ENCODE results near the gene SLC5A3. TPM values are rescaled to one million over a fixed set of nuclear protein-coding genes. Genes with fewer than 3 reads are reported as not detected.

SLC5A3 gene
- total RNA-seq, 2 experiments from 2014 or later = 21.1 to 21.9 TPM

DNA sequence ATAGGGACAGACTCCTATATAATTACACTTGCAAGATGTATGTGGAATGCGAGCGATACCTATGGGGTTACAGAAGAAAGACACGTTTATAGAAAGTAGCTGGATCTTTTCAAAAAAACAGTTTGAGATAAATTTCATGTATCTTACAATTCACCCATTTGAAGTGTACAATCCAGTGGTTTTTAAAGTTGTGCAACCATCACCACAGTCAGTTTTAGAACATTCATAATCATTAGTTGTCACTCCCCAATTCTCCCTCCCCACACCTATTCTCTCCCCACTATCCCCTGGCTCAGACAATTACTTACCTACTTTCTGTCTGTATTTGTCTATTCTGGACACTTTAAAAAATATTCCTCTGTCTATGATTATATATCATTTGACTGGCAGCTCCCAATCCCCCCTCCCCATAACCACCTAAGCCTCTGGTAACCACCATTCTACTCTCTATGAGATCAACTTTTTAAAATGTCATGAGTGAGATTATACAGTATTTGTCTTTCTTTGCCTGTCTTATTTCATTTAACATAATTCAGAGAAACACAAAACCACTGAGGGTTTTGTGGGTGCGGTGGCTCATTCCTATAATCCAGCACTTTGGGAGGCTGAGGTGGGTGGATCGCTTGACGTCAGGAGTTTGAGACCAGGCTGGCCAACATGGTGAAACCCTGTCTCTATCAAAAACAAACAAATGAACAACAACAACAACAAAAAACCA, 39.1 kb downstream of the SLC5A3 start:
- no peak for ATAC-seq
- Mint-ChIP-seq H3K27me3 (no peaks in the 10 kb centered on the region), H3K4me1 (ENCODE audit: low read depth) (peaks cover 55% of the 10 kb centered on the region), H3K4me3 (no peak overlapping the region), H3K9me3 (no peaks in the 10 kb centered on the region), H3K36me3 (ENCODE audit: low read depth) (peaks cover 61% of the 10 kb centered on the region), H3K27ac (no peak overlapping the region)
- DNase-seq = no peak
- ChIA-PET CTCF (interaction anchor here (0.8 to 1.6 kb wide), 3 partner anchors 17 to 89 kb away, joined by 3 to 4 read pairs (median 4); no protein-coding TSS in a partner anchor), POLR2A (no interaction called here)
- intact Hi-C loops (cut with micrococcal nuclease) = no loop called here
- TF ChIP-seq, protein P1, sequence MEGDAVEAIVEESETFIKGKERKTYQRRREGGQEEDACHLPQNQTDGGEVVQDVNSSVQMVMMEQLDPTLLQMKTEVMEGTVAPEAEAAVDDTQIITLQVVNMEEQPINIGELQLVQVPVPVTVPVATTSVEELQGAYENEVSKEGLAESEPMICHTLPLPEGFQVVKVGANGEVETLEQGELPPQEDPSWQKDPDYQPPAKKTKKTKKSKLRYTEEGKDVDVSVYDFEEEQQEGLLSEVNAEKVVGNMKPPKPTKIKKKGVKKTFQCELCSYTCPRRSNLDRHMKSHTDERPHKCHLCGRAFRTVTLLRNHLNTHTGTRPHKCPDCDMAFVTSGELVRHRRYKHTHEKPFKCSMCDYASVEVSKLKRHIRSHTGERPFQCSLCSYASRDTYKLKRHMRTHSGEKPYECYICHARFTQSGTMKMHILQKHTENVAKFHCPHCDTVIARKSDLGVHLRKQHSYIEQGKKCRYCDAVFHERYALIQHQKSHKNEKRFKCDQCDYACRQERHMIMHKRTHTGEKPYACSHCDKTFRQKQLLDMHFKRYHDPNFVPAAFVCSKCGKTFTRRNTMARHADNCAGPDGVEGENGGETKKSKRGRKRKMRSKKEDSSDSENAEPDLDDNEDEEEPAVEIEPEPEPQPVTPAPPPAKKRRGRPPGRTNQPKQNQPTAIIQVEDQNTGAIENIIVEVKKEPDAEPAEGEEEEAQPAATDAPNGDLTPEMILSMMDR (IDR thresholded peaks at IDR 0.05) = no peak

DNA sequence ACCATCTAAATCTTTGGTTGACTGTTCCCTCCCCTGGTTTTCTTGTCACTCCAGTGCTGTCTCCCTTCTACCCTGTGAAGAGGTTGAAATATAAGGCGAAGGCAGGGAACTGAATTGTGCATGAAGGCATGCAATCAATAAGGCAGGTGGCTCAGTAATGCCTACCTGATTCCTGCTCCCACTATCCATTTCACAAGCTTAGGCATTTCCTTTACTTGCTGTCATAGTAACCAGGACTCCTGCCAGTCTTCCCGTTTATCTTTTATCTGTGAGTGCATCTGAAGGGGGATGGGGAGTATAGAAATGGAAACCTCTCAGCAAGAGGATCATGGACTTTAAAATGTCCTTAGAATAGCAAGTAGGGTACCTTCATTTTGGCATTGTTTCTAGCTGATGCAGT, 40.5 kb downstream of the SLC5A3 start:
- intact Hi-C loops (cut with micrococcal nuclease) = no loop called here
- H3K27ac Mint-ChIP-seq = no peak overlapping the region
- ChIA-PET POLR2A (no interaction called here), CTCF (interaction anchor here (1.1 to 1.6 kb wide), 4 partner anchors 10 to 190 kb away, joined by 3 to 11 read pairs (median 6); no protein-coding TSS in a partner anchor)
- ATAC-seq (no peak), DNase-seq (no peak)
- H3K36me3 Mint-ChIP-seq (ENCODE audit: low read depth) = peaks cover 56% of the 10 kb centered on the region
- peaks cover 49% of the 10 kb centered on the region for H3K4me1 Mint-ChIP-seq (ENCODE audit: low read depth)
- TF ChIP-seq, protein P1 (IDR thresholded peaks at IDR 0.05) = no peak
- H3K4me3 Mint-ChIP-seq = no peak overlapping the region
- no peaks in the 10 kb centered on the region for H3K27me3 Mint-ChIP-seq
- no peaks in the 10 kb centered on the region for H3K9me3 Mint-ChIP-seq

DNA sequence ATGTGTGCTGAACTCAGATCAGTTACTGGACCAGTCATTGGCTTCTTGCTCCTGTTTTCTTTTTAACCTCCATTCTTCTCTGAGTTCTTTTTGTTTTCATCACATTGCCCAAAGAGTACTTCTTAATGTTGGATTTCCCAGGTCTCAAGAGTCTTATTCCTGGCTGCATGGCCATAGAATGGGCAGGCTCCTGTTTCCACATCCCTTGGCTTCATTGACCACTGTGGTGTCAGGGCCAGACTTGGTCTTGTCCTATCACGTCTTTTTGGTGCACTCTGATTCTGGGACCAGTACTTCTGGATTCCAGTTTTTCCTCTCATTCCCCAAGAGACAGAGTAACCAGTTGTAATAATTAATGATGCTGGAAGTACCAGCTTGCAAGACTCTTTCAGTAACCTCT, 41.8 kb downstream of the SLC5A3 start:
- intact Hi-C loops (cut with micrococcal nuclease) = no loop called here
- ChIA-PET CTCF (interaction anchor here (1.0 to 1.1 kb wide), 2 partner anchors 24 to 191 kb away, joined by 3 read pairs; no protein-coding TSS in a partner anchor), POLR2A (no interaction called here)
- no peaks in the 10 kb centered on the region for H3K27me3 Mint-ChIP-seq
- TF ChIP-seq, protein P1 (IDR thresholded peaks at IDR 0.05) = no peak
- peaks cover 48% of the 10 kb centered on the region for H3K36me3 Mint-ChIP-seq (ENCODE audit: low read depth)
- H3K4me1 Mint-ChIP-seq (ENCODE audit: low read depth) = peaks cover 48% of the 10 kb centered on the region
- DNase-seq (no peak), ATAC-seq (no peak)
- no peak overlapping the region for H3K27ac Mint-ChIP-seq
- H3K4me3 Mint-ChIP-seq = no peak overlapping the region
- H3K9me3 Mint-ChIP-seq = no peaks in the 10 kb centered on the region

DNA sequence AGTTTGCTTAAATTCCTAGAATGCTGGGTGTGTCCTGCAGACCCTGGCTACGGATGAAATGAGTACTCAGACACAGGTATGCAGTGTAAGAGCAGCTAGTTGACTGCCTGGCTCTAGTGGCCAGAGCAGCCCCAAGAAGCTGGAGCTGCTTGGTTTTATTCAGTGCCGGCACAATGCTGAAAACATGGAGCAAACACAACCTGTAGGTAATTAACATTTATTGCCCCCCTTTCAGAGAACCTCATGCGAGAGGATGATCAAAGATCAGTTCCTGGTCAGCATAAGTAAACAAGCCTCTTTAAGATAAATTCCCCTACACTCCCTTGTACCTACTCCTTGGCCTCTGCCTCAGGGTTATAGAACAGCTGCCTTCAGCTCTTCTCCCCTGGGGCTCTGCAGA, 43.2 kb downstream of the SLC5A3 start:
- ATAC-seq (no peak), DNase-seq (no peak)
- intact Hi-C loops (cut with micrococcal nuclease) = no loop called here
- CTCF ChIA-PET = interaction anchor here (1.1 to 1.4 kb wide), 2 partner anchors 25 to 193 kb away, joined by 3 read pairs; no protein-coding TSS in a partner anchor
- Mint-ChIP-seq H3K36me3 (ENCODE audit: low read depth) (peaks cover 44% of the 10 kb centered on the region), H3K4me3 (no peak overlapping the region), H3K27me3 (no peaks in the 10 kb centered on the region), H3K9me3 (no peaks in the 10 kb centered on the region), H3K4me1 (ENCODE audit: low read depth) (peaks cover 45% of the 10 kb centered on the region), H3K27ac (no peak overlapping the region)
- TF ChIP-seq, protein P1 (IDR thresholded peaks at IDR 0.05) = no peak
- POLR2A ChIA-PET = no interaction called here

DNA sequence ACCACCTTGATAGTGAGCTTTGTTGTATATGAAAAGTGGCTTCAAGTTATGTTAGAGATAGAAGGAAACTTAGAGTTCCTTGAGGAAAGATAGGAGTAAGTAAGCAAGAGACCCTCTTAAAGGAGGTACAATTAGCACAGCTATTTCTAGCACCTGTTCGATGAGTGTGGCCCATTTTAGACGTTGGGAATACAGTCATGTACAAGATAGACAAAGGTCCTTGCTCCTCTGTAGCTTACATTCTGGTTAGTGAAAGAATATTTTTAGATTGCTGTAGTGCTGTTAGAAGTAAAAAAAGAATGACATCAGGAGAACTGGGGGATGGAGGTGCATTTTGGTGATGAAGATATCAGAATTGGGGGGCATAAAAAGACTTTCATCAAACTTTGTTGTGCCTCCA, 47.5 kb downstream of the SLC5A3 start:
- no peaks in the 10 kb centered on the region for H3K27me3 Mint-ChIP-seq
- peaks cover 43% of the 10 kb centered on the region for H3K4me1 Mint-ChIP-seq (ENCODE audit: low read depth)
- H3K36me3 Mint-ChIP-seq (ENCODE audit: low read depth) = peaks cover 40% of the 10 kb centered on the region
- POLR2A ChIA-PET = interaction anchor here (2.1 kb wide), 1 partner anchor 9 kb away, joined by 10 read pairs; no protein-coding TSS in a partner anchor
- ATAC-seq (no peak), DNase-seq (no peak)
- TF ChIP-seq, protein P1 (IDR thresholded peaks at IDR 0.05) = no peak
- no peak overlapping the region for H3K4me3 Mint-ChIP-seq
- peaks cover 3% of the 10 kb centered on the region for H3K9me3 Mint-ChIP-seq
- intact Hi-C loops (cut with micrococcal nuclease) = no loop called here
- CTCF ChIA-PET = interaction anchor here (1.1 to 1.9 kb wide), 5 partner anchors 8 to 198 kb away, joined by 3 to 18 read pairs (median 5); no protein-coding TSS in a partner anchor
- H3K27ac Mint-ChIP-seq = no peak overlapping the region

Data from activated CD8-positive, alpha-beta T cell treated with anti-CD3 and anti-CD28 coated beads for 36 hours (primary cell).